HG03060 (cell line): ENCODE results near the gene APOB.

Experiments used
- ATAC-seq: cut with Tn5 transposase; IDR thresholded peaks from one replicate; pipeline ENCODE4 v1.9.1; 2021; ENCODE audit warnings: low read depth, moderate number of reproducible peaks; ENCODE audit not compliant: unreplicated experiment

The APOB gene

DNA sequence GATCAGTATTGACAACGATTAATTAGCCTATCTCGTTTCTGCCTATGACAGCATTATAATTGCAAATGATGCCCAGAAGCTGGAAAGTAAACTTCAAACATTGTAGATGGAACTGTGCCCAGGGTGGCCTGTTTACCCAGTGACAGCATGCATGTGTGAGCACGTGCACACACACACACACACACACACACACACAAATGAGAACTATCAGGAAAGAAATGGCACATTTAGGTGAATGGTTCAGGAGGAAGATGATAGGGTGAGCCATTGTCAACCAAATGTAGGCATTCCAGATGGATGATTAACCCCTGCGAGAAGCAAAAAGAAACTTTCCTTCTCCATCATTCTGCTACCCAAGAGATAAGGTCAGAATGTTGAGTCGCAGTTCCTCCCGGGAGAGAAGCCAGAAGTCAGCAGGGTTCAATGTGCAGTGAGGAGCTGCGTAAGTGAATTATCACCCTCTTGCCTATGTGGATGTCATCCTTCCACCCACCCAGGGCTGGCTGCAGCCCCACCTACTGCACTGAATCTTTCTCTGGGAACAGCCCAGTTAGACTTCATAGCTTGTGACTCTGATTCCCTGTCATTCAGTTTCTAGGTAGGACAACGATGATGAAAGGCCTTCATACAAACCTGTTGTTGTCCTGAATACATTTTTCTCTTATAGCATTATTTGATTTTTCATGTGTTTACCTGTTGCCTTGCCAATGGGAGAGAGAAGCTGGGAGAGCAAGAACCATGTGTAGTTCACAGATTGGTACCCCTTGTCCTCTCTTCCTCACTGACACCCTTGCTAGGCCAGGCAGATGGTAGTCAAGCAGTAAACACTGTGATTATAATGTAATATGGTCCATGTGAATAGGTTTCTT is 3.5 kb upstream of the APOB start:
- no peak for ATAC-seq

DNA sequence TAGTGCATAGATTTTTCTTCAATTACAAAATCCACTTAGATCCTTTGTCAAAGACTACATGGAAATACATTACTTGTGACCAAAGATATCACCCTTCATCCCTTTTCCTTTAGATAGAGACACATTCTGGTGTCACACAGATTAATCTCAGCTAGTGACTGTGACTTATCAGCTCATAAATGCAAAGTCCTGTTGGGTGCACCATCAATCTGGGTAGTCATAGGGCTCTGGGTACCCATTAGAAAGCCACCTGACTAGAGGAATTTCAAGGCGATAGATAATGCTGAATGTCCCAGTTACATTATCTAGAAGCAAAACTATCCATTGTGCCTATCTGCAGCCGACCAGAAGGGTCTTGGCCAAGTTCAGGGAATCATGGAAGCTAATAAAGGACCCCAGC is 2.6 kb upstream of the APOB start:
- ATAC-seq, result no peak

DNA sequence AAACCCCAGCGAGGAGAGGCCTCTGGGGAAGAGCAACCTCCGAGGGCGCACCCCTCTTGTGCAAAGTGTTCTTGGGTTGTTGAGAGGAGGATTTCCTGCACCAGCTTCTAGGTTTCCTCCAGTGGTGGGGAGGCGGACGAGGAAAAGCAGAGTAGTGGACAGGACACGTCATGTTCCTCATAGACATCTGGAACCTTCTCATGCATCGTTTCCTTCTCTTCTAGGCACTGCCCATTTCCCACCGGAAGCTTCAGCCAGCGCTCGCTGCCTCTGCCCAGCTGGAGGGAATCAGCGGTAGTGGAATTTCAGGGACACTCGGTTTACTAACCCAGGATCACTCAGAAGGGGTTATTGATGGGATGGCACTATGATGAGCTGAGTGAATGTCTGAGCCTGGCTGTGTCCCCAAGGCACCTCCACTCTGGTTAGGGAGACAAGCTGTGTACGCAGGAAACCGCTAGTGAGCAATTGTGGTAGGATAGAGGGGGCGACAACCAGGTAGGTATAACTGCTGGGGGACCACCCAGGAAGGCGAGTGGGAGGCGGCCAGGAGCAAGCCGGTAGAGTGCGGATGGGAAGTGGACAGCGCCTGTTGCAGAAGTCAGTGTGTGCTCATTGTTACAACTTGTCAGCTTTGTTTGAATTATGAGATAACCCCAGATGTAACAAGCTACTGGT is 960 bp upstream of the APOB start:
- no peak for ATAC-seq

DNA sequence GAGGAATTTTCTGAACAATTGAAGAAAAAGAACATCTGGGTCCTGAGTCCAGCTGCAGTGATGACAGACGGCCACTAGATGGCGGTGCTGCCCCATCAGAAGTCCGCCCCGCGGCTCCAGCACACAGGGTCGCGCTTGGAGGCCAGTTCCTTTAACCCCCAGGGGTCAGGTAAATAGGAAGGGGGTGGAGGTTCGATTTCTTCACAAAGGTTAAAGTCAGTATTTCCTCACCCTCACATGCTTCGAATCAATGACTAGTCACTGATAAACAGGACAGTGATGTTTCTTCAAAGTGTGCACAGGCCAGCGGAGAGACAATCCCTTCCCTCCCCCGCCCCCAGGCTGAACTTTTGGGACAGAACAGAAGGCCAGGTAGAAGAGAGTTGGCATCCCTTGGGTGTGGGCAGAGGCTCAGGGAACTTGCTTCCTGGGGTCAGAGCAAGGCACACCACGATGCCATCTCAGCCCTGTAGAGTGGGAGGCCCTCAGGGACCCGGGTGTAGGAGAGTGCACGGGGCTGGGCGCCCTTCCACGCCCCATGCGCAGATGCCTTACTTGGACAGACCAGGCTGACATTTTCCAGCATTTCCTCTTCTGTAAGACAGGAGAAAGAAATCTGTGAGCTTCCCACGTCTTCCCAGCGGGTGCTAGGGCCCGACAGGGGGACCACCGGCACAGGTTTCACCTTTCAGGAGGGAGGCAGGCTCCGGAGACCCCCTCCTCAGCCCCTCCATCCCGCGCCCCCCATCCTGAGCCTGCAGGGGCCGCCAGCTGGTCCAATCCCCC is 722 bp downstream of the APOB start:
- ATAC-seq, result no peak

DNA sequence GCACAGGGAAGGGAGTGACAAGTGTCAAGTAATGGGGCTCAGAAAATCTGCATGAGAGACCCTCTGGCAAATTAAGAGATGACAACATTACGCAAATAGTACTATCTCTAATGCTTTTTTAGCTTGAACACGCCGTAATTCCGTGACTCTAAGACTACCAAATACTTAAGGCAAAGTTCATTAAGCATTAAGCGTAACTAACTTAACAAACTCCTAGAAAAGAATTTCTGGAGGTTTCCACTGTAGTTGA is 1.2 kb downstream of the APOB start:
- ATAC-seq, result no peak

DNA sequence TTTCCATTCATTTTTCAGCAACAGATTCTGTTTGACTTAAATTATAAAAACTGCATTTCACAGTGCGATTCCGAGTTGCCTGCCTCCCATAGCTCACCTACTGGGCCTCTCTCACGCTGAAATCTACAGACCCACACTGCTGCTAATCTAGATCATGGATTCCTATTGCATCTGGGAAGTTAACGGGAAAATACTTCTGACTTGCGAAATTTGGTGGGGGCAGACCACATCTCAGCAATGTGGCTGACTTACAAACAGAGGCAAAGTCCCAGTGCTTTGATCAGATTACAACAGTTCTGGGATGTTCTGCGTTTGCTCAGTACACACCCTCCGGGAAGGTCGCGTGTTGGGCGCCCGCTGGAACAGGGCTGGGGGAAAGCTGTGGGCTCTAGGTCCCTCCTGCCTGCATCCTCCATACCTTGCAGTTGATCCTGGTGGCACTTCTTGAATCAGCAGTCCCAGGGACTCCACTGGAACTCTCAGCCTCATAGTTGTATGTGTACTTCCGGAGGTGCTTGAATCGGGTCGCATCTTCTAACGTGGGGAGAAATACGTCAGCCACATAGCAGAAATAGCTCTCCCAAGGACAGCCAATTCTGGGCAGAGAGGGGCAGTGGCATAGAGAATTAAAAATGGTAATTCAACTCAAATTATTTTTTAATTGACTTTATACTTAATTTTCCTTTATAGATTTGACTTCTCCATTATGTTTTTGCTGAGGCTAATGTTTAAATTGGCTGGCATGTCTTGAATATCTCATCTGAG is 1.7 kb downstream of the APOB start:
- no peak for ATAC-seq

DNA sequence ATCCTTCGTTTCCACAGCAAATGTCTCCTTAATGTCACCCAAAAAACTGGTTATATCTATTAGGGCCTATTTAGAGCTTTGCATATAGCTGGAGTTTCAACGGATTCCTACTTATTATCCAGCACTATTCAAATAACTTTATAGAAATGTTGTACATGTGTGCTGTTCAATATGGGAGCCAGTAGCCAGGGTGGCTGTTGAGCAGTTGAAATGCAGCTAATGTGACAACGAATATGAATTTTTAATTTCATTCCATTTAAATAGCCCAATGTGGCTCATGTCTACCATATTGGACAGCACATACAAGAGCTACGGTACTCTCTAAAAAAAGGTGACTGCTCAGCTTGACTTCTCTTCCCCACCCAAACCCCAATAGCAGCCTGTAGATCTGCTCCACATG is 2.4 kb downstream of the APOB start:
- no peak for ATAC-seq

DNA sequence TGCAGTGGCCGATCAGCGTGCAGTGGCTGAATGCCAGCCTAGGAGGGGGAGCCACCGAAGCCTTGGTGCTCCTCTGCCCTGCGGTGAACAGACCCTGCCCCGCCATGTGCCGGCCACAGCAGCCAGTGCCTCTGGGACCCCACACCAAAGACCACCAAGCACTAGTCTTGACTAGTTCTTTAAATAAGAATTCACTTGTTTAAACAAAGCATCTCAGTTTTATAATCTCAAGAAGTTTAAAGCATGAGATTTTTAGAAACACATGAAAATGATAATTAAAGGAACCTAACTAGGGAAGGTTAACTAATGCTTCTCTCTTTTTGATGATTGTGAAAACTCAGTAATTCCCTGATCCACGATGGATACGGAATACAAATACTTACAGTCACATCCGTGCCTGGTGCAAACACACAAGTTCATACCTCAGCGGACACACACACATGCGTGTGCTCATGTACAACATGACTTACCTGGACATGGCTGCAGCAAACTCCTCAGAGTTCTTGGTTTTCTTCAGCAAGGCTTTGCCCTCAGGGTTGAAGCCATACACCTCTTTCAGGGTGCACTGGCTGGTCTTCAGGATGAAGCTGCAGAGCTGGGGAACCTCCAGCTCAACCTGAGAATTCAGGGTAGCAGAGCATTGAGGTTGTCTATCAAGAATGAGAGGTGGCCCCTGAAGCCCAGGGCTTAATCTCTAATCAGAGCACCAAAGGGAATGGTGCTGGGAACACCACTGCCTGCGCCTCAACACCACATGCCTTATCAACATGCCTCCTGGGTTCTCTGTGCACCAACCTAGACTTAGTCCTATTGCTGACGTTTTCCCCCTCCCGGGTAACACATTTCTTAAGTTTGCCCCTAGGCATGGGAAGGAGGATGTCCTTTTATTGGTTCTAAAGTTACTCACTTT is 3.1 kb downstream of the APOB start:
- no peak for ATAC-seq

DNA sequence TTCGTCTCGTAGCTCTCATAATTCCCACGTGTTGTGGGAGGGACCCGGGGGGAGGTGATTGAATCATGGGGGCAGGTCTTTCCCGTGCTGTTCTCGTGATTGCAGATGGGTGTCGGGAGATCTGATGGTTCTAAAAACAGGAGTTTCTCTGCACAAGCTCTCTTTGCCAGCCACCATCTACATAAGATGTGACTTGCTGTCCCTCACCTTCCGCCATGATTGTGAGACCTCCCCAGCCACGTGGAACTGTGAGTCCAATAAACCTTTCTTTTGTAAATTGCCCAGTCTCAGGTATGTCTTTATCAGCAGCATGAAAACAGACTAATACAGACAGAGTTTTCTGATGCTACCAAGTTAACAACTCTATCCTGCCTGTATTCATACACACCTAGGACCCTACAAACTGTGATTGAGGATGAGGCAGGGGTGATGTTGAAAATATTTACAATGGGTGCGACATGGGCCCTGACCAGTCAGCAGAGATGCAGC is 3.9 kb downstream of the APOB start:
- no peak for ATAC-seq

DNA sequence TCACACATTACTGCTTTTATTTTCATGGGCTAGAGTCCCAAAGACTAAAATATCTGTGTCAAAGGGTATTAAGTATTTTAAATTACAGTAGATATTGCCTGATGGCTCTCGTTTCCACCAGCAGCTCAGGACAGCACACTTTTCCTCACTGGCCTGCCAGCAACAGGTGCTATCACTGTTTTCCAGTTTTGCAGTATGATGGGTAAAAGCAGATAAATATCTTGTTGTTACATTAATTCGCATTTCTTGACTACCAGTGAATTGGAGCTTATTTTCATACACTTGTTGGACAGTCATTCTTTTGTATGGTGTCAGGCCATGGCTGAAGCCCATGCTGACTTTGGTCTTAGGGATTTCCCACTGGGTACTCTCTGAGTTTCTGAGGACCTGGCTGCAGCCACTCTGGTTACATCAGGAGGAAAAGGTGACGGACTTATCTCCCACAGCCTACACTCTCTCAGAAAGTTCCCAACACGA is 4.8 kb downstream of the APOB start:
- no peak for ATAC-seq

DNA sequence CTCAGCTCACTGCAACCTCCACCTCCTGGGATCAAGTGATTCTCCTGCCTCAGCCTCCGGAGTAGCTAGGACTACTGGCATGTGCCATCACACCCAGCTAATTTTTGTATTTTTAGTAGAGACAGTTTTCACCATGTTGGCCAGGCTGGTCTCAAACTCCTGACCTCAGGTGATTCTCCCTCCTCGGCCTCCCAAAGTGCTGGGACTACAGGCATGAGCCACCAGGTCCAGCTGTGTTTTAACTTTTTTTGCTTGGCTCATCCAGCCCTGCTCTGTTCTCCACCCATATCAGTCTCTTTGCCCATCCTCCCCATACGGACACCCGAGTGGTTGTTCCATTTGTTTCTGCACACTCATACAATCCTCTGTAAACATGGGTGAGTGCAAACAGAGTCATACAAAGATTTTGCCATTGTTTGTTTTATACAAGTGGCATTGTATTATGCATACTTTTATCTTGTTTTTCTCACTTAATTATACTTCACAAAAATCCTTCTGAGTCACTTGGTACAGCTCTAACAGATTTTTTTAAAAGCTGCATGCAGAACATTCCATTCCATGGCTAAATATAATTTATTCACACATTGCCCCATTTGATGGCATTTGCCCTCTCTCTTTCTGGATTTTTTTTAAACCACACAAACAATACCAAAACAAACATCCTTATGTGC is 5.3 kb downstream of the APOB start:
- ATAC-seq, result no peak

DNA sequence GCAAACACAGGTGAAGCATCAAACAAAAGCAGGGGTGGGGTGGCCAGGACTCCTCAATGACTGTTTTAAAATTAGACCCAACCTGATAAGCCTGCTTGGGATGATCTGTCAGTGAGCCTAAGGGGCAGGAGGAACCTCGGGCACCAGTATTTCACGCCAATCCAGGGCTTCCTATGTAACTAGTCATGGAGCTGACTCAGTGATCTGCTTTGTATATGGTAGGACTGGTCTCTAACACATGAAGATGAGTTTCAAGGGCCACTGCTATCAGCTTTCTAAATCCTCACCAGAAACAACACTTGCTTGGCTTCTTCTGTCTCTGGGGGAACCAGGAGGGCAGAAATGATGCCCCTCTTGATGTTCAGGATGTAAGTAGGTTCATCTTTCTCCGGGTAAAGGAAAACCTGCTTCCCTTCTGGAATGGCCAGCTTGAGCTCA is 6.2 kb downstream of the APOB start:
- no peak for ATAC-seq

DNA sequence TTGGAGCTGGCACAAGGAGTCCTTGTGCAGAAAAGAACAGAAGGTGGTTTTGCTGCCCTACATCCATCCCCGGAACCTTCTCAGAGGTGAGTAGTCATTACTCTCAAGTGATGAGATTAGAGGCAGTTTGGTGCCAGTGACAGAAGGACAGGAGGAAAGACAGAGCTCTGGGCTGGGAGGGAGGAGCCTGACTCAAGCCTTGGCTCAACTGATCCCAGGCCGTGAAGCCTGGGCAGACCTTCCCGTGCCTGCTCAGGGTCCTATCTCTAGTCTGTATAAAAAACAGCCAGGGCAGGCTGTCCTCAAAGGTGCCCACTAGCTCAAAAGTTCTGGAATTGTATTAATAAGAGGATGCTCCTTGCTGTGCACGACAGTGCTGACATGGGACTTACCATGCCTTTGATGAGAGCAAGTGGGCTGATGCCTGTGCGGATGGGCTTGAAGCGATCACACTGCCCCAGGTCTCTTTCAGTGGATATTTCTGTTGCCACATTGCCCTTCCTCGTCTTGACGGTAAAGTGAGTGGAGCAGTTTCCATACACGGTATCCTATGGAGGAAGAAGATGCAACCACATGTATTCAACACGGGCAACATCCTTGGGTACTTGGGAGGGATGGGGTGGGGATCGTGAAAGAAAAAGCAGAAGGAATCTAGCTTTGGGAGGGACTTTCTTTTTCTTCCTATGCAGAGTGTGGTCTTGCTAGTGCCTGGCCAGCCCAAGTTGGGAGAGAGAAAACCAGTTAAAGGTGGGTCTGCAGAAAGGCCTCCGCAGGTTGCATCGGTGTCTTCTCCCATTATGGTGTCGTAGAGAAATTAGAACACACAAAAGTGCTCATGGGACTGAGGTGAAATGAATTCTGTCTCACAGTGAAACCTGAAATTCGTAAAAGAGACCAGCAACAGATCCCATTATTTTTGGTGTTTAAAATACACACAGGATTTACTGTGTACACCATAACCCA is 6.9 kb downstream of the APOB start:
- ATAC-seq, result no peak

DNA sequence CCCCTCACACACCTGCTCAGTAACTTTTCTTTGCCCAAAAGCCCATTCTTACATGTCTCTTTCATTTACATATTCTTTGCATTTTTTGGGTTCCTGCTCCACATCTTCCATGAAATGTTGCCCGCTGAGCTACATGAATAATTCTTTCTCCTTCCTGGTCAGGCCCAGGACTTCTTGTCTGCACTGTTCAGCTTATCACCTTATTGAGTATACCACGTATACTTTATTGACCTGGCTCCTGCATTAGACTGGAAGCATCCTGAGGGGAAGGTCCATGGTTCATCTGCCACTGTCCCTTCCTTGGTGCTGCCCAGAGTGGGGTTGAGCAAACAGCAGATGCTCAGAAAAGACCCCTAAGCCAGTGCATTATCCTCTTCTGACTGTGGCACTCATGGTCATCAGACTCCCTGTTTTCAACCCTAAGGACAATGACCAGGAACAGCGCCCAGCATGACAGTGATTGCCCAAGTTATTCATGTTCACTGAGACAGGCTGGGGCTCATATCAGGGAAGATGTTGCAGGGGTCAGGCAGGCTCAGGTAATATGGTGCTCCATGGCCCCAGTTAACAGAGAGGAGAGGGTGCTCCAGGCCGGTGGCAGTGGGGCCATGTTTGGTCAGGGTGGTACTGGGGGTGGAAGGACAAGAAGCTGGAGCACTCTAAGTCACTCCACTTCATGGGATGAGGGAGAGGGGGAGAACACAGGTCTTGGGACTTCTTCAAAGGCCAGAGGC is 7.7 kb downstream of the APOB start:
- ATAC-seq, result no peak

DNA sequence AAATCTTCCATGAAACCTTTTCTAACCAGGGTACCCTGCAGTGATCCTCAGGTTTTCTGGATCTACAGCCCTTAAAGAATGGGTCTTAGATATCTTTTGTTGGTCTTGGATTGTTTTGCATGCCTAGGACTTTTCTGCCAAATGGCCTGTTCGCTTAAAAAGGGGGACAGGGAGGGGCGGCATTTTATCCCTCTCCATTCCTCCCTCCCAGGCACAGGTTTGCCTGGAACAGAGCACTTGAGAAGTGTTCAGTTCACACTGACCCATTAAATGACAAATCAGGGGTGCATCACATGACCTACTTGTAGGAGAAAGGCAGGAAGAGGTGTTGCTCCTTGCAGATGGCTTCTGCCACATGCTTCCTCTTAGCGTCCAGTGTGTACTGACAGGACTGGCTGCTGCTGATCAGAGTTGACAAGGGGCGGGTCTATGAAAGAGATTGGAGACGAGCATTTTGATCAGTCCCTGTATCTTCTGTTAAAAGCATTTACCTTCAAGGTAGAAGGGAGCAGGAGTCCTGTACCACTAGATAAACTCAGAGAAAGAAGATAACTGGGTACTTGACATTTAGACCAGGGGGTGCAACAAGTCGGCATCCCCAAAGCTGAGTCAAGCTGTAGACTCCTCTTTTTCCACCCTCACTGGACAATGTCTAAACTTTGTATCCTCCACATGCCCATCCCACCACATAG is 8.4 kb downstream of the APOB start:
- ATAC-seq, result no peak

DNA sequence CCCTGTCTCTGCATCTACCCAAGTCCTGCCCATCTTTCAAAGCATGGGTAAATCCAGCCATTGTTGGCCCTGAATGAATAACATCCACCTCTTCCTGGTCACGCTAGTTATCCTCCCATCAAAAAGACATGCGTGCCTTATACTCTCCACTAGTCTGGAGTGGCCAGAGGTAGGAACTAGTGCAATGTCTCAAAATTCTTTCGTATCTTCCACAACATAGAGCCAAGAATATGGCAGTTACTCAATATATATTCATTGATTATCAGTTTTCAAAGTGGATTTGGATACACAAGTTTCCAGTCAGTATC is 8.9 kb downstream of the APOB start:
- ATAC-seq, result no peak
